CD4-positive, alpha-beta T cell treated with Interleukin-1 beta for 1 hour (primary cell): ENCODE results near the gene SLC36A4.
"Not testable (repeated sequence)": the region's sequence is repeated elsewhere in the genome, so short reads cannot be mapped to it uniquely, and the experiment has no call there.

Source experiments
- DNase-seq, 2 donors: peaks; one replicate each; pipeline ENCODE4 v3.0.0-alpha.2; 2020 to 2022

Gene SLC36A4

GRCh38 chr11:93117565-93117964, 80.2 kb downstream of the SLC36A4 start:
- DNase-seq, result no peak

GRCh38 chr11:93116641-93117441, 81.0 kb downstream of the SLC36A4 start:
- no peak for DNase-seq

- no peak for DNase-seq
These were observed 83.5 kb downstream of the SLC36A4 start for GRCh38 chr11:93114304-93114703.

GRCh38 chr11:93113824-93114223, 84.0 kb downstream of the SLC36A4 start:
- no peak for DNase-seq

GRCh38 chr11:93111147-93111546, 86.6 kb downstream of the SLC36A4 start:
- DNase-seq, result not testable (repeated sequence)

- no peak for DNase-seq
These were observed 97.6 kb downstream of the SLC36A4 start for GRCh38 chr11:93100211-93100610.

GRCh38 chr11:93099806-93100205, 98.0 kb downstream of the SLC36A4 start:
- DNase-seq, result no peak
